Activated B cell treated with CpG ODN at 0.5 μM for 24 hours (primary cell): Measurements from ENCODE around the gene KIF12. TPM values are rescaled to one million over a fixed set of nuclear protein-coding genes. Genes with fewer than 3 reads are reported as not detected.

Source experiments
- ATAC-seq: fragments of 200-7000 bp; cut with Tn5 transposase; one replicate; pipeline ENCODE4 v1.10.0; 2021; ENCODE audit warnings: low read depth, mild to moderate bottlenecking, moderate library complexity
- CTCF ChIA-PET: fragments of 350-600 bp; sonication (Branson Sonifier 250); formaldehyde crosslinking; loops from one replicate; lab custom pipeline; 2021; ENCODE audit warnings: antibody characterized with exemption; lab: Charles Lee
- POLR2A ChIA-PET: fragments of 350-600 bp; sonication (Branson Sonifier 250); formaldehyde crosslinking; loops from one replicate; lab custom pipeline; 2021; ENCODE audit warnings: antibody characterized with exemption; lab: Charles Lee
- DNase-seq: peaks from one replicate; pipeline ENCODE4 v3.0.0; 2022
- H3K27ac Mint-ChIP-seq: one replicate; pipeline ENCODE4 v1.8.0; 2020; ENCODE audit warnings: mixed read lengths
- H3K27me3 Mint-ChIP-seq: one replicate; pipeline ENCODE4 v1.8.0; 2021; ENCODE audit warnings: mixed read lengths
- H3K36me3 Mint-ChIP-seq: one replicate; pipeline ENCODE4 v1.8.0; 2021; ENCODE audit warnings: low read depth, mixed read lengths
- H3K4me1 Mint-ChIP-seq: one replicate; pipeline ENCODE4 v1.8.0; 2021; ENCODE audit warnings: mixed read lengths
- H3K4me3 Mint-ChIP-seq: one replicate; pipeline ENCODE4 v1.8.0; 2020; ENCODE audit warnings: mild to moderate bottlenecking, mixed read lengths
- H3K9me3 Mint-ChIP-seq: one replicate; pipeline ENCODE4 v1.8.0; 2020; ENCODE audit warnings: mixed read lengths
- CTCF ChIP-seq: fragments of 200-600 bp; IDR thresholded peaks from one replicate; pipeline ENCODE4 v1.8.0; 2022; ENCODE audit warnings: antibody characterized with exemption, mild to moderate bottlenecking
- intact Hi-C: fragments of 100-400 bp; cut with micrococcal nuclease; formaldehyde crosslinking; loops from one replicate; pipeline ENCODE4 v1.15.1; 2024
- total RNA-seq: library from RNA; stranded (reverse); gene quantifications from 2 replicates; pipeline ENCODE4 v1.2.3, GENCODE V29; 2022

The KIF12 gene
- total RNA-seq, 1 donor from 2014 or later = not detected

- TF ChIP-seq CTCF = no peak
- Mint-ChIP-seq H3K27me3 (peaks cover 6% of the 10 kb centered on the region), H3K4me1 (no peaks in the 10 kb centered on the region), H3K36me3 (no peaks in the 10 kb centered on the region), H3K4me3 (no peak overlapping the region), H3K27ac (no peak overlapping the region), H3K9me3 (no peaks in the 10 kb centered on the region)
- DNase-seq (no peak), ATAC-seq (no peak)
- ChIA-PET CTCF (no interaction called here), POLR2A (no interaction called here)
- intact Hi-C loops = no loop called here
Measured at GRCh38 chr9:114087721-114088120, 11.4 kb downstream of the KIF12 start.

- ChIA-PET CTCF (no interaction called here), POLR2A (no interaction called here)
- H3K36me3 Mint-ChIP-seq = no peaks in the 10 kb centered on the region
- no peaks in the 10 kb centered on the region for H3K4me1 Mint-ChIP-seq
- DNase-seq (no peak), ATAC-seq (no peak)
- no peaks in the 10 kb centered on the region for H3K9me3 Mint-ChIP-seq
- H3K4me3 Mint-ChIP-seq = no peak overlapping the region
- no peak overlapping the region for H3K27ac Mint-ChIP-seq
- TF ChIP-seq CTCF = no peak
- intact Hi-C loops = no loop called here
- peaks cover 6% of the 10 kb centered on the region for H3K27me3 Mint-ChIP-seq
Measured at GRCh38 chr9:114086607-114087006, 12.5 kb downstream of the KIF12 start.

- Mint-ChIP-seq H3K9me3 (no peaks in the 10 kb centered on the region), H3K4me3 (no peak overlapping the region), H3K27me3 (peaks cover 6% of the 10 kb centered on the region), H3K27ac (no peak overlapping the region), H3K36me3 (no peaks in the 10 kb centered on the region), H3K4me1 (no peaks in the 10 kb centered on the region)
- ChIA-PET POLR2A (no interaction called here), CTCF (no interaction called here)
- TF ChIP-seq CTCF = no peak
- intact Hi-C loops = no loop called here
- DNase-seq = no peak
- no peak for ATAC-seq
Measured at GRCh38 chr9:114086009-114086408, 13.1 kb downstream of the KIF12 start.

- Mint-ChIP-seq H3K9me3 (no peaks in the 10 kb centered on the region), H3K27me3 (peaks cover 4% of the 10 kb centered on the region), H3K27ac (no peak overlapping the region), H3K4me1 (no peaks in the 10 kb centered on the region), H3K4me3 (no peak overlapping the region), H3K36me3 (no peaks in the 10 kb centered on the region)
- ChIA-PET POLR2A (no interaction called here), CTCF (no interaction called here)
- intact Hi-C loops = no loop called here
- TF ChIP-seq CTCF = no peak
- ATAC-seq (no peak), DNase-seq (no peak)
Measured at GRCh38 chr9:114085387-114085789, 13.7 kb downstream of the KIF12 start.

GRCh38 chr9:114084282-114085073 is 14.6 kb downstream of the KIF12 start:
- TF ChIP-seq CTCF = no peak
- POLR2A ChIA-PET = no interaction called here
- DNase-seq = no peak

More at GRCh38 chr9:114084282-114085073, 14.6 kb downstream of the KIF12 start:
- CTCF ChIA-PET = interaction anchor here (0.9 to 3.0 kb wide), 2 partner anchors 17 to 206 kb away, joined by 3 to 22 read pairs; no protein-coding TSS in a partner anchor
- H3K36me3 Mint-ChIP-seq = no peaks in the 10 kb centered on the region
- no peak for ATAC-seq
- H3K4me1 Mint-ChIP-seq = no peaks in the 10 kb centered on the region
- H3K4me3 Mint-ChIP-seq = no peak overlapping the region
- H3K9me3 Mint-ChIP-seq = no peaks in the 10 kb centered on the region
- peaks cover 3% of the 10 kb centered on the region for H3K27me3 Mint-ChIP-seq
- intact Hi-C loops = no loop called here
- no peak overlapping the region for H3K27ac Mint-ChIP-seq
